ENCODE measurements around the gene NAALADL1. TPM values are rescaled to one million over a fixed set of nuclear protein-coding genes. Genes with fewer than 3 reads are reported as not detected.

Gene NAALADL1
- polyA plus RNA-seq, 1 experiment = 9.4 TPM

- DNase-seq (ENCODE audit: low read depth, low spot score) = no peak
- Histone ChIP-seq H3K27ac (ENCODE audit: low read depth, low read length) (peak overlapping the region; percentile 98), H3K27me3 (ENCODE audit: control insufficient read depth, insufficient read depth, low read length) (no peaks in the 10 kb centered on the region), H3K4me3 (ENCODE audit: low read depth, low read length) (peak overlapping the region; percentile 94), H3K9me3 (ENCODE audit: control insufficient read depth, insufficient read depth, low read length) (no peaks in the 10 kb centered on the region; the same call in 1 of the 2 replicates)
- ChIA-PET CTCF (interaction anchor here (1.1 to 1.3 kb wide), 2 partner anchors 69 to 70 kb away, joined by 3 to 6 read pairs; partner anchors contain the start of gene ARL2), POLR2A (no interaction called here)
- TF ChIP-seq, protein P1, sequence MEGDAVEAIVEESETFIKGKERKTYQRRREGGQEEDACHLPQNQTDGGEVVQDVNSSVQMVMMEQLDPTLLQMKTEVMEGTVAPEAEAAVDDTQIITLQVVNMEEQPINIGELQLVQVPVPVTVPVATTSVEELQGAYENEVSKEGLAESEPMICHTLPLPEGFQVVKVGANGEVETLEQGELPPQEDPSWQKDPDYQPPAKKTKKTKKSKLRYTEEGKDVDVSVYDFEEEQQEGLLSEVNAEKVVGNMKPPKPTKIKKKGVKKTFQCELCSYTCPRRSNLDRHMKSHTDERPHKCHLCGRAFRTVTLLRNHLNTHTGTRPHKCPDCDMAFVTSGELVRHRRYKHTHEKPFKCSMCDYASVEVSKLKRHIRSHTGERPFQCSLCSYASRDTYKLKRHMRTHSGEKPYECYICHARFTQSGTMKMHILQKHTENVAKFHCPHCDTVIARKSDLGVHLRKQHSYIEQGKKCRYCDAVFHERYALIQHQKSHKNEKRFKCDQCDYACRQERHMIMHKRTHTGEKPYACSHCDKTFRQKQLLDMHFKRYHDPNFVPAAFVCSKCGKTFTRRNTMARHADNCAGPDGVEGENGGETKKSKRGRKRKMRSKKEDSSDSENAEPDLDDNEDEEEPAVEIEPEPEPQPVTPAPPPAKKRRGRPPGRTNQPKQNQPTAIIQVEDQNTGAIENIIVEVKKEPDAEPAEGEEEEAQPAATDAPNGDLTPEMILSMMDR (IDR thresholded peaks at IDR 0.05; ENCODE audit: low read depth, low read length) = no peak
These were observed 24.9 kb upstream of the NAALADL1 start for GRCh38 chr11:65083134-65083833.

GRCh38 chr11:65078786-65079342 is 20.5 kb upstream of the NAALADL1 start:
- Histone ChIP-seq H3K4me3 (ENCODE audit: low read depth, low read length) (no peak overlapping the region), H3K27me3 (ENCODE audit: control insufficient read depth, insufficient read depth, low read length) (no peaks in the 10 kb centered on the region), H3K9me3 (ENCODE audit: control insufficient read depth, insufficient read depth, low read length) (no peaks in the 10 kb centered on the region; the same call in 1 of the 2 replicates), H3K27ac (ENCODE audit: low read depth, low read length) (no peak overlapping the region)
- TF ChIP-seq, protein P1 (IDR thresholded peaks at IDR 0.05; ENCODE audit: low read depth, low read length) = no peak
- CTCF ChIA-PET = no interaction called here
- DNase-seq (ENCODE audit: low read depth, low spot score) = no peak
- POLR2A ChIA-PET = no interaction called here

- Histone ChIP-seq H3K4me3 (ENCODE audit: low read depth, low read length) (no peak overlapping the region), H3K27me3 (ENCODE audit: control insufficient read depth, insufficient read depth, low read length) (no peaks in the 10 kb centered on the region), H3K9me3 (ENCODE audit: control insufficient read depth, insufficient read depth, low read length) (no peaks in the 10 kb centered on the region), H3K27ac (ENCODE audit: low read depth, low read length) (no peak overlapping the region)
- DNase-seq (ENCODE audit: low read depth, low spot score) = no peak
- POLR2A ChIA-PET = no interaction called here
- TF ChIP-seq, protein P1 (IDR thresholded peaks at IDR 0.05; ENCODE audit: low read depth, low read length) = peak; percentile 57
- CTCF ChIA-PET = no interaction called here
These were observed 19.8 kb upstream of the NAALADL1 start for GRCh38 chr11:65078151-65078550.

- H3K9me3 ChIP-seq (ENCODE audit: control insufficient read depth, insufficient read depth, low read length) = no peaks in the 10 kb centered on the region
- CTCF ChIA-PET = interaction anchor here (0.9 kb wide), 1 partner anchor 19 kb away, joined by 3 read pairs; no protein-coding TSS in a partner anchor
These were observed 19.1 kb upstream of the NAALADL1 start for GRCh38 chr11:65077451-65077850.

DNA sequence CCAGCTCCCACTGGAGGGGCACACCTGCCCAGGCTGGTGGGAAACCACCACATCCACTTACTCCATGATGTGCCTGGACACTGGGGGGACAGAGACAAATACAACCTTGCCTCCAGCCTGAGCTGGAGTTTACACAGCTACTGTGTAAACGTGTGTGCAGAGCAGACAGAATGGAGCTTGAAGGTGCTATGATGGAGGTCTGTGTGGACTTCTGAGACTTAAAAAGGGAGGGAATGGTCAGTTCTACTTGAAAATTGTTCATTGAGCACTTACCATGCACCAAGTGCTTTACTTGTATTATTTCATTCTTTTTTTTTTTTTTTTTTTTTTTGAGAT is 14.2 kb upstream of the NAALADL1 start:
- no peak for DNase-seq (ENCODE audit: low read depth, low spot score)
- POLR2A ChIA-PET = no interaction called here
- H3K9me3 ChIP-seq (ENCODE audit: control insufficient read depth, insufficient read depth, low read length) = no peaks in the 10 kb centered on the region
- CTCF ChIA-PET = interaction anchor here (0.7 kb wide), 1 partner anchor 384 kb away, joined by 6 read pairs; no protein-coding TSS in a partner anchor
- TF ChIP-seq, protein P1 (IDR thresholded peaks at IDR 0.05; ENCODE audit: low read depth, low read length) = no peak
- H3K27ac ChIP-seq (ENCODE audit: low read depth, low read length) = no peak overlapping the region
- no peak overlapping the region for H3K4me3 ChIP-seq (ENCODE audit: low read depth, low read length)
- no peaks in the 10 kb centered on the region for H3K27me3 ChIP-seq (ENCODE audit: control insufficient read depth, insufficient read depth, low read length)

More at GRCh38 chr11:65077451-65077850, 19.1 kb upstream of the NAALADL1 start:
- Histone ChIP-seq H3K27ac (ENCODE audit: low read depth, low read length) (no peak overlapping the region), H3K27me3 (ENCODE audit: control insufficient read depth, insufficient read depth, low read length) (no peaks in the 10 kb centered on the region), H3K4me3 (ENCODE audit: low read depth, low read length) (no peak overlapping the region)
- POLR2A ChIA-PET = no interaction called here
- TF ChIP-seq, protein P1 (IDR thresholded peaks at IDR 0.05; ENCODE audit: low read depth, low read length) = no peak
- DNase-seq (ENCODE audit: low read depth, low spot score) = no peak

All from AG04450 (cell line).